ENCODE results near the gene SEMA3B.

The SEMA3B gene

DNA sequence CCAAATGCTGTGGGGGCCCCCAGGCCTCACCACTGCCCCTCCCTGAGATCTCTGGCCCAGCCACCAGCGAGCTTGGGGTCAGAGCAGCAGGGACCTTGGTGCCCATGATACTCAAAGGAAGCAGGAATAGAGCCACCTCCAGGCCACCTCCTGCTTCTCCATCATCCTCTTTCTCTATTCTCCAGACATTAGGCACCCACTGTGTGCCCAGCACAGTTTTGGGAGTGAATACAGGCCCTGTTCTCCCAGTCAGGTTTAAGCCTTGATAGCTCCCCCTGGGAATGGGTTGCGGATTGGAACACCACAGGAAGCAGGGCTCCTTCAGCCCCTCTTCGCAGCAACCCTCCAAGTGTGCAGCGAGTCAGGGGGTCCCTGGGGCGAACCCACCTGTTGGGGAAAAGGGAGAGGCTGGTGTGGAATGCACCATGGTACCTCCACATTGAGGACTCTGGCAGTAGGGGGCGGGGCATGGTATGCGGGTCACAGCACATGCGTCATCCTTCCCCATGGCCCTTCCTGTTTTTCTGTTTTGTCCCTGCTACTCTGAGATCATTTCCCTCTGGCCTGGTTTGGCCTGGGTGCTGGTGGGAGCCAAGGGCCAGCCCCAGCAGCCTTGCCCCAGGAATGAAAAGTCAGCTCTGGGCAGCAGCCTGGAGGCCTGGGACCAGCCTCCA, 14.2 kb upstream of the SEMA3B start:
- Histone ChIP-seq H3K27ac (ENCODE audit: low read depth, low read length) (no peak overlapping the region), H3K9me3 (ENCODE audit: control insufficient read depth, insufficient read depth, low read length) (no peaks in the 10 kb centered on the region), H3K36me3 (ENCODE audit: control insufficient read depth, low read length) (peaks cover 62% of the 10 kb centered on the region), H3K27me3 (ENCODE audit: control insufficient read depth, low read length) (no peaks in the 10 kb centered on the region), H4K20me1 (ENCODE audit: control insufficient read depth, insufficient read depth, low read depth, low read length) (peaks cover 6% of the 10 kb centered on the region; the same call in 1 of the 2 replicates), H3F3A (ENCODE audit: control insufficient read depth, insufficient read depth) (no peaks in the 10 kb centered on the region; the same call in 1 of the 2 replicates), H3K4me3 (ENCODE audit: low read length) (no peak overlapping the region), H3K4me2 (ENCODE audit: low read length) (no peak overlapping the region), H3K4me1 (ENCODE audit: control insufficient read depth, low read length) (peaks cover 3% of the 10 kb centered on the region), H3K9me2 (replicated peaks; ENCODE audit: control insufficient read depth, low read length) (no peaks in the 10 kb centered on the region), H3K79me2 (ENCODE audit: control insufficient read depth, low read length) (peaks cover 22% of the 10 kb centered on the region)
- TF ChIP-seq EZH2phosphoT487 (IDR thresholded peaks at IDR 0.05; ENCODE audit: borderline replicate concordance, low read length): no peak
- TF ChIP-seq, protein P1, sequence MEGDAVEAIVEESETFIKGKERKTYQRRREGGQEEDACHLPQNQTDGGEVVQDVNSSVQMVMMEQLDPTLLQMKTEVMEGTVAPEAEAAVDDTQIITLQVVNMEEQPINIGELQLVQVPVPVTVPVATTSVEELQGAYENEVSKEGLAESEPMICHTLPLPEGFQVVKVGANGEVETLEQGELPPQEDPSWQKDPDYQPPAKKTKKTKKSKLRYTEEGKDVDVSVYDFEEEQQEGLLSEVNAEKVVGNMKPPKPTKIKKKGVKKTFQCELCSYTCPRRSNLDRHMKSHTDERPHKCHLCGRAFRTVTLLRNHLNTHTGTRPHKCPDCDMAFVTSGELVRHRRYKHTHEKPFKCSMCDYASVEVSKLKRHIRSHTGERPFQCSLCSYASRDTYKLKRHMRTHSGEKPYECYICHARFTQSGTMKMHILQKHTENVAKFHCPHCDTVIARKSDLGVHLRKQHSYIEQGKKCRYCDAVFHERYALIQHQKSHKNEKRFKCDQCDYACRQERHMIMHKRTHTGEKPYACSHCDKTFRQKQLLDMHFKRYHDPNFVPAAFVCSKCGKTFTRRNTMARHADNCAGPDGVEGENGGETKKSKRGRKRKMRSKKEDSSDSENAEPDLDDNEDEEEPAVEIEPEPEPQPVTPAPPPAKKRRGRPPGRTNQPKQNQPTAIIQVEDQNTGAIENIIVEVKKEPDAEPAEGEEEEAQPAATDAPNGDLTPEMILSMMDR (IDR thresholded peaks at IDR 0.05; ENCODE audit: low read depth, low read length, poor library complexity, severe bottlenecking): no peak

DNA sequence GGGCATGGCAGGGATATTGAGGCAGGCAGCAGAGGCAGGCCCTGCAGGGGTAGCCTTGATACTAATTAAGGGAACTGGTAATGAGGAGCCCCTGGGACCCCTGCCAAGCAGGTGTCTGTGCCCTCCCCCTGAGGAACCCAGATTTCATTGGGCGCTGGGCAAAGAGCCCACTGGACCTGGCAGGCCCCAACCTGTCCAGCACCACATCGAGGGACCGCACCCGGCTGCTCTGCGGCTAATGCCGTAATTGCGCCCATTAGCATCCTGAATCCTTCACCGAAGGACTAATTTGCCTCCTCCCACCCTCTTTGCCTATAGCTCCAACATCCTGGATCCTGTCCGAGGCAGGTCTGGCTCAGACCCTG, 13.7 kb upstream of the SEMA3B start:
- Histone ChIP-seq H3F3A (ENCODE audit: control insufficient read depth, insufficient read depth) (no peaks in the 10 kb centered on the region; the same call in 1 of the 2 replicates), H3K4me2 (ENCODE audit: low read length) (no peak overlapping the region), H4K20me1 (ENCODE audit: control insufficient read depth, insufficient read depth, low read depth, low read length) (peaks cover under 1% of the 10 kb centered on the region; the same call in 1 of the 2 replicates), H3K9me3 (ENCODE audit: control insufficient read depth, insufficient read depth, low read length) (no peaks in the 10 kb centered on the region), H3K4me3 (ENCODE audit: low read length) (no peak overlapping the region), H3K4me1 (ENCODE audit: control insufficient read depth, low read length) (peaks cover 7% of the 10 kb centered on the region), H3K9me2 (replicated peaks; ENCODE audit: control insufficient read depth, low read length) (no peaks in the 10 kb centered on the region), H3K36me3 (ENCODE audit: control insufficient read depth, low read length) (peaks cover 58% of the 10 kb centered on the region), H3K79me2 (ENCODE audit: control insufficient read depth, low read length) (peaks cover 17% of the 10 kb centered on the region), H3K27ac (ENCODE audit: low read depth, low read length) (no peak overlapping the region), H3K27me3 (ENCODE audit: control insufficient read depth, low read length) (no peaks in the 10 kb centered on the region)
- no peak for TF ChIP-seq EZH2phosphoT487 (IDR thresholded peaks at IDR 0.05; ENCODE audit: borderline replicate concordance, low read length)
- TF ChIP-seq, protein P1 (IDR thresholded peaks at IDR 0.05; ENCODE audit: low read depth, low read length, poor library complexity, severe bottlenecking): no peak

DNA sequence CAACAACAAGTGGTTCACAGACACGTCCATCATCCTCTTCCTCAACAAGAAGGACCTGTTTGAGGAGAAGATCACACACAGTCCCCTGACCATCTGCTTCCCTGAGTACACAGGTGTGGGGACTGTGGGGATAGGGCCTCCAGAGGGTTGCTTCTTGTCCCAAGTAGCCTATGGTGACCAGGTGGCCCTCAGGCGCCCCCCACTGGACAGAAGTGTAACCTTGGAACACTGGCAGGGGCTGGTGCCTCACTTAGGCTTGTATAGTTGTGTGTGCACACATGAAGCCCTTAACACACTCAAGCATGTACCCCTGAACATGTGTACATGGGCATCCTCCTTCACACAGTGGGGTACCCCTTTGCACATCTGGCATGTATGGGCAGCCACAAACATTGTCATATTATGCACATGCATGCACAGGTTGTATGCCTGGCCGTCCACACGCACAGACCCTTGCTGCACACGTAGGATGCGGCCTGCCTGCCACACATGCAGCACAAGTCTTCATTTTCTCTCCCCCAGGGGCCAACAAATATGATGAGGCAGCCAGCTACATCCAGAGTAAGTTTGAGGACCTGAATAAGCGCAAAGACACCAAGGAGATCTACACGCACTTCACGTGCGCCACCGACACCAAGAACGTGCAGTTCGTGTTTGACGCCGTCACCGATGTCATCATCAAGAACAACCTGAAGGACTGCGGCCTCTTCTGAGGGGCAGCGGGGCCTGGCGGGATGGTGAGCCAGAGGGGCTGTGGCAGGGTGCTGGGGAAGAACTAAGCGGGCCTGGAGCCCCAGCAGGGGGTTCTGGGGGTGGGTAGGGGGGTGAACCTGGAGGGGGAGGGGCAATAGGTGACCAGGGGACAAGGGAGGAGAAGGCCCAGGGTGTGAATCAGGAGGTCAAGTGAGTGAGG, 11.7 kb upstream of the SEMA3B start:
- TF ChIP-seq, protein P1 (IDR thresholded peaks at IDR 0.05; ENCODE audit: low read depth, low read length, poor library complexity, severe bottlenecking): peak; percentile 89
- no peak for TF ChIP-seq EZH2phosphoT487 (IDR thresholded peaks at IDR 0.05; ENCODE audit: borderline replicate concordance, low read length)
- H3K9me3 ChIP-seq (ENCODE audit: control insufficient read depth, insufficient read depth, low read length): no peaks in the 10 kb centered on the region
- no peak overlapping the region for H3K4me3 ChIP-seq (ENCODE audit: low read length)
- no peak overlapping the region for H3K27ac ChIP-seq (ENCODE audit: low read depth, low read length)
- H3K4me2 ChIP-seq (ENCODE audit: low read length): no peak overlapping the region
- H3K9me2 ChIP-seq (replicated peaks; ENCODE audit: control insufficient read depth, low read length): no peaks in the 10 kb centered on the region
- no peaks in the 10 kb centered on the region for H3K79me2 ChIP-seq (ENCODE audit: control insufficient read depth, low read length)
- no peaks in the 10 kb centered on the region; the same call in 1 of the 2 replicates for H3F3A ChIP-seq (ENCODE audit: control insufficient read depth, insufficient read depth)
- peaks cover 10% of the 10 kb centered on the region for H3K4me1 ChIP-seq (ENCODE audit: control insufficient read depth, low read length)
- no peaks in the 10 kb centered on the region for H4K20me1 ChIP-seq (ENCODE audit: control insufficient read depth, insufficient read depth, low read depth, low read length)
- peaks cover 43% of the 10 kb centered on the region for H3K36me3 ChIP-seq (ENCODE audit: control insufficient read depth, low read length)
- H3K27me3 ChIP-seq (ENCODE audit: control insufficient read depth, low read length): no peaks in the 10 kb centered on the region
